ENCODE data around the gene USP33.

USP33 gene

DNA sequence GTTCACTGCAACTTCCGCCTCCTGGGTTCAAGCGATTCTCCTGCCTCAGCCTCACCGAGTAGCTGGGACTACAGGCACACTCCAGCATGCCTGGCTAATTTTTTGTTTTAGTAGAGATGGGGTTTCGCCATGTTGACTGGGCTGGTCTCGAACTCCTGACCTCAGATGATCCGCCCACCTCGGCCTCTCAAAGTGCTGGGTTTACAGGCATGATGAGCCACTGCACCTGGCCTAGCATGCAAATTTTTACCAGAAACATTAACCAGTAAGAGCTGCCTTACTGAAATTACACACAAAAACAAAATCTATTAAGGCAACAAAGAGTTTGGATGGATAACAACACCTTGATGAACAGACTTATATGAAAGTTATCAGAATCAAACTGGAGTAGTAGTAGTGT is 89.3 kb downstream of the USP33 start:
- no peaks in the 10 kb centered on the region for H3K9me2 ChIP-seq (replicated peaks; ENCODE audit: insufficient read depth, low read length)
- H3K27me3 ChIP-seq (ENCODE audit: low read length) = no peaks in the 10 kb centered on the region
- no peak overlapping the region for H3K4me3 ChIP-seq (ENCODE audit: insufficient read depth, low read length, poor library complexity, severe bottlenecking)
- H2AFZ ChIP-seq (ENCODE audit: low read depth, low read length, severe bottlenecking) = no peak overlapping the region
- peaks cover 12% of the 10 kb centered on the region; the same call in 1 of the 2 replicates for H3F3A ChIP-seq (ENCODE audit: insufficient read depth)
- no peak overlapping the region for H3K27ac ChIP-seq (ENCODE audit: low read depth, low read length)
- no peaks in the 10 kb centered on the region for H3K9me3 ChIP-seq (ENCODE audit: insufficient read depth, low read length)
- TF ChIP-seq EZH2phosphoT487 (conservative IDR thresholded peaks at IDR 0.05; ENCODE audit: low read length) = no peak
- TF ChIP-seq, protein P1, sequence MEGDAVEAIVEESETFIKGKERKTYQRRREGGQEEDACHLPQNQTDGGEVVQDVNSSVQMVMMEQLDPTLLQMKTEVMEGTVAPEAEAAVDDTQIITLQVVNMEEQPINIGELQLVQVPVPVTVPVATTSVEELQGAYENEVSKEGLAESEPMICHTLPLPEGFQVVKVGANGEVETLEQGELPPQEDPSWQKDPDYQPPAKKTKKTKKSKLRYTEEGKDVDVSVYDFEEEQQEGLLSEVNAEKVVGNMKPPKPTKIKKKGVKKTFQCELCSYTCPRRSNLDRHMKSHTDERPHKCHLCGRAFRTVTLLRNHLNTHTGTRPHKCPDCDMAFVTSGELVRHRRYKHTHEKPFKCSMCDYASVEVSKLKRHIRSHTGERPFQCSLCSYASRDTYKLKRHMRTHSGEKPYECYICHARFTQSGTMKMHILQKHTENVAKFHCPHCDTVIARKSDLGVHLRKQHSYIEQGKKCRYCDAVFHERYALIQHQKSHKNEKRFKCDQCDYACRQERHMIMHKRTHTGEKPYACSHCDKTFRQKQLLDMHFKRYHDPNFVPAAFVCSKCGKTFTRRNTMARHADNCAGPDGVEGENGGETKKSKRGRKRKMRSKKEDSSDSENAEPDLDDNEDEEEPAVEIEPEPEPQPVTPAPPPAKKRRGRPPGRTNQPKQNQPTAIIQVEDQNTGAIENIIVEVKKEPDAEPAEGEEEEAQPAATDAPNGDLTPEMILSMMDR (IDR thresholded peaks at IDR 0.05; ENCODE audit: insufficient read depth, low read length, poor library complexity, severe bottlenecking) = no peak
- no peak overlapping the region for H3K9ac ChIP-seq (ENCODE audit: low read length)
- H3K36me3 ChIP-seq (ENCODE audit: low read length) = no peaks in the 10 kb centered on the region
- H3K4me2 ChIP-seq (ENCODE audit: low read depth, low read length, poor library complexity, severe bottlenecking) = no peak overlapping the region
- H3K79me2 ChIP-seq (ENCODE audit: insufficient read depth, low read length) = peaks cover 100% of the 10 kb centered on the region
- peaks cover 24% of the 10 kb centered on the region for H4K20me1 ChIP-seq (ENCODE audit: low read depth, low read length)

DNA sequence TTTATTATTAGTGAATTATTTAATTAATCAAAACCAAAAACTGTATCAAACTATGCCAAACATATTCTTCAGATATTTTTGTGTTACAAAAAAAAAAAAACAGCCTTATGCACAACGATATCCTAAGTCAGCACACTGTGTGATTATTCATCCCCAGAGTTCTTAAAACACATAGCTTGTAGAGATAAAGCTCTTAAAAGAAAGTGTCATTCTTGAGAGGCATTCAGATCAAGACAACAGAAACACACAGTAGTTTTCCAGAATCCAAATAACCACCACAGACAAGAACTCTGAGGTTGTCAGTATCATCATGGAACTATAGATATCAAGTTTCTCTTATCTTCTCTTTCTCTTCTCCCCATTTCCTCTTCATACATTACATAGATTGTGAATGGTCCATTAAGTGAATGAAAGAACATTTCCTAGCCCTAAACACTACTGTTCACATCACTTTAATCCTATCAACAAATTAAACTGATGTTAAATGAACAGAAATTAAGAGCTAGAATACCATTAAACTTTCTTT is 90.7 kb downstream of the USP33 start:
- Histone ChIP-seq H3K27ac (ENCODE audit: low read depth, low read length) (no peak overlapping the region), H3K27me3 (ENCODE audit: low read length) (no peaks in the 10 kb centered on the region), H3K36me3 (ENCODE audit: low read length) (no peaks in the 10 kb centered on the region), H3K9me3 (ENCODE audit: insufficient read depth, low read length) (no peaks in the 10 kb centered on the region), H3F3A (ENCODE audit: insufficient read depth) (peaks cover 12% of the 10 kb centered on the region; the same call in 1 of the 2 replicates), H3K79me2 (ENCODE audit: insufficient read depth, low read length) (peaks cover 100% of the 10 kb centered on the region), H3K4me2 (ENCODE audit: low read depth, low read length, poor library complexity, severe bottlenecking) (no peak overlapping the region), H3K4me3 (ENCODE audit: insufficient read depth, low read length, poor library complexity, severe bottlenecking) (no peak overlapping the region), H4K20me1 (ENCODE audit: low read depth, low read length) (peaks cover 33% of the 10 kb centered on the region), H3K9ac (ENCODE audit: low read length) (no peak overlapping the region), H3K9me2 (replicated peaks; ENCODE audit: insufficient read depth, low read length) (no peaks in the 10 kb centered on the region), H2AFZ (ENCODE audit: low read depth, low read length, severe bottlenecking) (no peak overlapping the region)
- TF ChIP-seq, protein P1 (IDR thresholded peaks at IDR 0.05; ENCODE audit: insufficient read depth, low read length, poor library complexity, severe bottlenecking) = no peak
- TF ChIP-seq EZH2phosphoT487 (conservative IDR thresholded peaks at IDR 0.05; ENCODE audit: low read length) = no peak

DNA sequence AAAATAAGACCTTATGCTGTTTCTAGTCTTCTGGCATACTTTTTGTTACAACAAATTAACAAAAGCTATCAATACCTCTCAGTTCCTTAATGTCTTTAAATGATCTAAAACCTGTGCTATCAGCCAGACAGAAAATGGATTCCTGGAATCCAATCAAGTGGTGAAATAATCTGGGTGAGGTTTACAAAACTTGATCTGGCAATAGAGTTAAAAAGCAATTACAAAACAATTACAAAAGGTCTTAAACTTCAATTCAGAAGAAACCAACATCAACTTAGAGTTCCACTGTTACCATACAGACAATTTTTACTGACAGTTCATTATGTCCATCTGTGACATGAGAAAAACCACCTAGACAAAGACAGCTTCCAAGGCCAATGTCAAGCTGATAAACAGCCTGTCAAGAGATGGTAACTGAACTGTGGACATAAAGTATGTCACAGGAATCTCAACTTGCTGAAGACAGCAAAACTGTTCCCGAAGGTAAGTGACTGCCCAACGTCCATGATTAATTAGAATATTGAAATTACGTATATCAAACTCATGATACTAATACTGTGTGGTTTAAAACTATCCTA is 94.6 kb downstream of the USP33 start:
- no peak overlapping the region for H3K9ac ChIP-seq (ENCODE audit: low read length)
- no peak overlapping the region for H2AFZ ChIP-seq (ENCODE audit: low read depth, low read length, severe bottlenecking)
- peaks cover 6% of the 10 kb centered on the region; the same call in 1 of the 2 replicates for H3F3A ChIP-seq (ENCODE audit: insufficient read depth)
- H3K4me2 ChIP-seq (ENCODE audit: low read depth, low read length, poor library complexity, severe bottlenecking) = no peak overlapping the region
- H4K20me1 ChIP-seq (ENCODE audit: low read depth, low read length) = peaks cover 33% of the 10 kb centered on the region
- TF ChIP-seq, protein P1 (IDR thresholded peaks at IDR 0.05; ENCODE audit: insufficient read depth, low read length, poor library complexity, severe bottlenecking) = no peak
- TF ChIP-seq EZH2phosphoT487 (conservative IDR thresholded peaks at IDR 0.05; ENCODE audit: low read length) = no peak
- no peaks in the 10 kb centered on the region for H3K27me3 ChIP-seq (ENCODE audit: low read length)
- no peak overlapping the region for H3K4me3 ChIP-seq (ENCODE audit: insufficient read depth, low read length, poor library complexity, severe bottlenecking)
- H3K36me3 ChIP-seq (ENCODE audit: low read length) = no peaks in the 10 kb centered on the region
- peaks cover 100% of the 10 kb centered on the region for H3K79me2 ChIP-seq (ENCODE audit: insufficient read depth, low read length)
- H3K27ac ChIP-seq (ENCODE audit: low read depth, low read length) = no peak overlapping the region
- no peaks in the 10 kb centered on the region for H3K9me3 ChIP-seq (ENCODE audit: insufficient read depth, low read length)
- H3K9me2 ChIP-seq (replicated peaks; ENCODE audit: insufficient read depth, low read length) = no peaks in the 10 kb centered on the region
